ENCODE measurements around the gene ZNF804B. TPM values are rescaled to one million over a fixed set of nuclear protein-coding genes. Genes with fewer than 3 reads are reported as not detected.

ZNF804B gene
- total RNA-seq, 6 experiments from 2014 or later = not detected

- no peak overlapping the region for H3K4me3 ChIP-seq
- WGBS (ENCODE audit: insufficient coverage, low coverage, low lambda C conversion rate, missing lambda C conversion rate) = 80% methylated on average over 1 of the region's 1 CpG
- no peaks in the 10 kb centered on the region for H3K4me1 ChIP-seq
- DNase-seq = no peak
- H3K9me3 ChIP-seq = no peaks in the 10 kb centered on the region
- no peak overlapping the region for H3K27ac ChIP-seq
- TF ChIP-seq CTCF (IDR thresholded peaks at IDR 0.05) = no peak
- TF ChIP-seq POLR2A (IDR thresholded peaks at IDR 0.05) = no peak
- intact Hi-C loops (cut with DNase I) = no loop called here
- H3K27me3 ChIP-seq = no peaks in the 10 kb centered on the region
- H3K36me3 ChIP-seq = no peaks in the 10 kb centered on the region
- no peak for ATAC-seq
Observed at GRCh38 chr7:88951826-88952225, 192.3 kb downstream of the ZNF804B start.

DNA sequence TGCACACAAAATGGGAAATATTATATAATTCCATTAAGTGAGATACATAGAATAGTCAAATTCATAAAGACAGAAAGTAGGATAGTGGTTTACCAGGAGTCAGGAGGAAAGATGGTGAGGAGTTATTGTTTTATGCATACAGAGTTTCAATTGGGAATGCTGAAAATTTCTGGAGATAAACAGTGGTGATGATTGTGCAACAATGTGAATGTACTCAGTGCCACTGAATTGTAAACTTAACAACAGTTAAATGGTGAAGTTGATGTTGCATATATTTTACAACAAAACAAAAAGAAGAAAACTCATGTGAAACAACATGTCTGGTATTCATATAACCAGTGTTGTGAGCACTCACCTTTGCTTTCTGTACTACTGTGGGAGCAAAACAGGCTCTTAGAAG lies 204.9 kb downstream of the ZNF804B start:
- intact Hi-C loops (cut with DNase I) = no loop called here
- H3K9me3 ChIP-seq = no peaks in the 10 kb centered on the region
- H3K27me3 ChIP-seq = no peaks in the 10 kb centered on the region
- no peak for DNase-seq
- no peaks in the 10 kb centered on the region for H3K4me1 ChIP-seq
- ATAC-seq = no peak
- no peak overlapping the region for H3K4me3 ChIP-seq
- no peak for TF ChIP-seq POLR2A (IDR thresholded peaks at IDR 0.05)
- TF ChIP-seq CTCF (IDR thresholded peaks at IDR 0.05) = no peak
- no peak overlapping the region for H3K27ac ChIP-seq
- no peaks in the 10 kb centered on the region for H3K36me3 ChIP-seq

GRCh38 chr7:88965371-88965770 lies 205.9 kb downstream of the ZNF804B start:
- TF ChIP-seq POLR2A (IDR thresholded peaks at IDR 0.05) (no peak), CTCF (IDR thresholded peaks at IDR 0.05) (no peak)

DNA sequence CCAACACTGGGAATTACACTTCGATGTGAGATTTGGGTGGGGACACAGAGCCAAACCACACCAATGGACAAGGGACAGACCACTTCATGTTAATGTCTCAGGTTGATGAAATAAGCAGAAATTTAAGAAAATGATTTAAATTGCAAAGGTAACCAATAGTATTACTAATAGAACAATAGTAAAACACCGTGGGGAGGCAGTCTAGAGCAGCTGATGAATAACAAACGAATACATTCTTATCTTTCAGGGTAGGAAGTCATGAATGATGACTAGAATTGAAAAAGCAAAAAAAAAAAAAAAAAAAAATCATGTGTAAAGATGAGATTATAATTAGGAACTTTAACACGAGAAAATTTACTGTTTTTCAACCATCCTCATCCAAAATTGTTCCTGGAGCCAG lies 207.9 kb downstream of the ZNF804B start:
- Histone ChIP-seq H3K9me3 (no peaks in the 10 kb centered on the region), H3K36me3 (no peaks in the 10 kb centered on the region), H3K27me3 (no peaks in the 10 kb centered on the region), H3K27ac (no peak overlapping the region), H3K4me1 (no peaks in the 10 kb centered on the region), H3K4me3 (no peak overlapping the region)
- ATAC-seq (no peak), DNase-seq (no peak)
- TF ChIP-seq POLR2A (IDR thresholded peaks at IDR 0.05) (no peak), CTCF (IDR thresholded peaks at IDR 0.05) (no peak)
- 29% methylated on average over 3 of the region's 4 CpGs for WGBS (ENCODE audit: insufficient coverage, low coverage, low lambda C conversion rate, missing lambda C conversion rate)
- intact Hi-C loops (cut with DNase I) = no loop called here

More at GRCh38 chr7:88965371-88965770, 205.9 kb downstream of the ZNF804B start:
- Histone ChIP-seq H3K4me1 (no peaks in the 10 kb centered on the region), H3K27me3 (no peaks in the 10 kb centered on the region), H3K4me3 (no peak overlapping the region), H3K36me3 (no peaks in the 10 kb centered on the region), H3K9me3 (no peaks in the 10 kb centered on the region), H3K27ac (no peak overlapping the region)
- ATAC-seq = no peak
- WGBS (ENCODE audit: insufficient coverage, low coverage, low lambda C conversion rate, missing lambda C conversion rate) = 65% methylated on average over 4 of the region's 4 CpGs
- no peak for DNase-seq
- intact Hi-C loops (cut with DNase I) = no loop called here

DNA sequence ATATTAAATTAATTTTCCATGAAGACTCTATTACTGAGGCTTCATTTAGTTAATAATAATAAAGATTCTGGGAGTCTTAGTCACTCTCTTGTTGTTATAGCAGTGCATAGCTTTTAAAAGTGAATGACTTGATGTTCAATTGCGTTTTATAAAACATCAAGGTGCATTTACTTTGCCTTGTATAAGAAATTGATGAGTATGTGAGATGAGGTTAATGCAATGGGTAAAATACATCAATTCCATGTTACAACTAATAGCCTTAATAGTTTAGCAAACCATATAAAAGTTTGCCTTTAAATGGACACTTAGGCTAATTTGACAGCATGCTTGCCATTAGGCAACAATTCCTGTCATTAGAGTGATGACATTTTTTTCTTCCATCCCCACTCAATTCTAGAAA lies 209.7 kb downstream of the ZNF804B start:
- intact Hi-C loops (cut with DNase I) = no loop called here
- 47% methylated on average over 1 of the region's 1 CpG for WGBS (ENCODE audit: insufficient coverage, low coverage, low lambda C conversion rate, missing lambda C conversion rate)
- Histone ChIP-seq H3K36me3 (no peaks in the 10 kb centered on the region), H3K4me3 (no peak overlapping the region), H3K27me3 (no peaks in the 10 kb centered on the region), H3K4me1 (no peaks in the 10 kb centered on the region), H3K9me3 (no peaks in the 10 kb centered on the region), H3K27ac (no peak overlapping the region)
- no peak for ATAC-seq
- DNase-seq = no peak
- TF ChIP-seq CTCF (IDR thresholded peaks at IDR 0.05) (no peak), POLR2A (IDR thresholded peaks at IDR 0.05) (no peak)

Measured in right lobe of liver (tissue), 6 donors.